ENCODE data around the gene TBRG1. TPM values are rescaled to one million over a fixed set of nuclear protein-coding genes. Genes with fewer than 3 reads are reported as not detected.

The TBRG1 gene
- total RNA-seq, 1 experiment from 2014 or later: 24.9 TPM

GRCh38 chr11:124608147-124608546 lies 14.5 kb upstream of the TBRG1 start:
- Histone ChIP-seq H3K36me3 (no peaks in the 10 kb centered on the region), H3K9me3 (no peaks in the 10 kb centered on the region), H3K4me3 (no peak overlapping the region), H3K27me3 (no peaks in the 10 kb centered on the region)
- no peak for DNase-seq

- Histone ChIP-seq H3K36me3 (no peaks in the 10 kb centered on the region), H3K27me3 (0 out of 2 replicates have a peak, but pooled peaks cover 2% of the 10 kb centered on the region), H3K4me3 (no peak overlapping the region), H3K9me3 (no peaks in the 10 kb centered on the region)
- DNase-seq: no peak
These were observed 12.4 kb upstream of the TBRG1 start for GRCh38 chr11:124610295-124610694.

- Histone ChIP-seq H3K9me3 (no peaks in the 10 kb centered on the region), H3K4me3 (no peak within 1 kb of the TSS), H3K27me3 (0 out of 2 replicates have a peak, but pooled peaks cover 2% of the 10 kb centered on the region), H3K36me3 (no peaks in the 10 kb centered on the region)
- DNase-seq: no peak
These were observed 11.6 kb upstream of the TBRG1 start, which contains the start of gene PANX3 for GRCh38 chr11:124611064-124611463. TSS of gene PANX3 (plus strand) at chr11:124611428. CDS start at chr11:124611557, 129 bp downstream.

DNA sequence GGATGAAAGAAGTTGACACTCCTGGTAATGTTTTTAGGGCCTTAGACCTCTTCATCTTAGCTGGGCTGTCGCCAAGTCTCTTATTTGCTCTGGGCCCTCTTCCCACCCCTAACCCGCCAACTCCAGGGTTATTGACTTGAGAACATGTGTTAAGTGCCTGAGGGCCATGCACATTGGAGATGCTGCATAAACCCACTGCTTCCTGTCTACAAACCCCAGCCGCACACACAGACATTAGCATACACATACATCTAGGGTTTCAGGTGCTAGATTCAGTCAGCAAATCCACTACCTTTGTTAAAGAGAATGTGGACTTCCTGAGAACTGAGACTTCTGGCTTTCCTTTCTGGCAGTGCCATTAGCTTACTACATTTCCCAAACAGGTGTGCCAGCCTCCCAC lies 10.6 kb upstream of the TBRG1 start:
- H3K36me3 ChIP-seq: no peaks in the 10 kb centered on the region
- no peaks in the 10 kb centered on the region for H3K9me3 ChIP-seq
- H3K27me3 ChIP-seq: 0 out of 2 replicates have a peak, but pooled peaks cover 2% of the 10 kb centered on the region
- DNase-seq: no peak
- no peak overlapping the region for H3K4me3 ChIP-seq

DNA sequence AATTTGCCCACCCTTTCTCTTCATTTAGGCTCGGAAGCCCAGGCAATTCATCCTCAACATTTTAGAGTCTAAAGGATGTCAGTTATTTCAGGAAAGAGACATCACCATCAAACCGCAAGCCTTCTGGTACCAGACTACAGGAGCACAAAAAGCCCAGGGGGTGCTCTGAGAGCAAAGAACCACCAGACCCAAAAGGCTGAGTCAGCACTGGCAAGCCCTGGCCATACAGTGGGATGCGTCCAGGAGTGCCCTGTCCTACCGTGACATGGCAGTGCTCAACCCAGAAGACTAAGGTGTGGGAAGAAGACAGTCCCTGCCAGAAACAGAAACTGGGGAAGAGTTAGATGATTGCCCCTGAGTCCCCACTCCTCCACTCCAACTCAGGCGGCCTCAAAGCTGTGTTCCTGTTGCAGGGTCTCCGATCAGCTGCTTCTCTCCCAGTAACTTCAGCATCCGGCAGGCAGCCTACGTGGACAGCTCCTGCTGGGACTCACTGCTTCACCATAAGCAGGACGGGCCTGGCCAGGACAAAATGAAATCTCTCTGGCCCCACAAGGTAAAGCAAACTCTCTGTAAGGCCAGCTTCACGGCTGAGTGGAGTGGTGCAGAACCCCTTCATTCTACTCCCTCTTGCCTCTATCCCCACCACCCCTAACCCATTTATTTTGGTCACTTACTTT lies 10.0 kb upstream of the TBRG1 start:
- Histone ChIP-seq H3K36me3 (no peaks in the 10 kb centered on the region), H3K9me3 (no peaks in the 10 kb centered on the region), H3K4me3 (no peak overlapping the region), H3K27me3 (0 out of 2 replicates have a peak, but pooled peaks cover 2% of the 10 kb centered on the region)
- no peak for DNase-seq

GRCh38 chr11:124618863-124619262 lies 3.8 kb upstream of the TBRG1 start:
- H3K36me3 ChIP-seq: no peaks in the 10 kb centered on the region; the same call in 1 of the 2 replicates
- no peak overlapping the region for H3K4me3 ChIP-seq
- no peak for DNase-seq
- 0 out of 2 replicates have a peak, but pooled peaks cover 5% of the 10 kb centered on the region for H3K27me3 ChIP-seq
- no peaks in the 10 kb centered on the region for H3K9me3 ChIP-seq

GRCh38 chr11:124623861-124624525 lies 1.3 kb downstream of the TBRG1 start:
- H3K27me3 ChIP-seq: 0 out of 2 replicates have a peak, but pooled peaks cover 3% of the 10 kb centered on the region
- no peak for DNase-seq
- H3K9me3 ChIP-seq: no peaks in the 10 kb centered on the region
- H3K4me3 ChIP-seq: peak overlapping the region; percentile 86
- peaks cover 36% of the 10 kb centered on the region for H3K36me3 ChIP-seq

GRCh38 chr11:124625504-124626168 lies 3.0 kb downstream of the TBRG1 start:
- Histone ChIP-seq H3K36me3 (peaks cover 39% of the 10 kb centered on the region), H3K9me3 (no peaks in the 10 kb centered on the region), H3K27me3 (0 out of 2 replicates have a peak, but pooled peaks cover 1% of the 10 kb centered on the region), H3K4me3 (no peak overlapping the region)
- no peak for DNase-seq

DNA sequence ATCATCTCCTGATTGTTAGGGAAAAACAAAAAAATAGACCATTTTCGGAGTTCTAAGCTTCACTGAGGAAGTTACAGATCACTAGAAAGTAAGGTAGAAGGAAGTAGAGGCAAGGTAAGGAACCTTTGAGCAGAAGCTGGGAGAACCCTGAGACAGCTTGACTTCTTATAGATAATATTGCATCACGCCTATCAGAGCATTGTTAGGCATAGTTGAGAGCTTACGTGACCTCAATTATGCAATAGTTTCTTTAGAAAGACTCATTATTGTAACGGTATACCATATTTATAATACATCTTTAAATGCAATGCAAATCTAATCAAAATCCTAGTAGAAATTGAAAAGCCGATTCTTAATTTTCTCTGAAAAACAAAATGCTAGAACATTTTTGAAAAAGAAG lies 4.9 kb downstream of the TBRG1 start:
- Histone ChIP-seq H3K27me3 (no peaks in the 10 kb centered on the region), H3K36me3 (peaks cover 57% of the 10 kb centered on the region), H3K4me3 (no peak overlapping the region), H3K9me3 (no peaks in the 10 kb centered on the region)
- DNase-seq: no peak

DNA sequence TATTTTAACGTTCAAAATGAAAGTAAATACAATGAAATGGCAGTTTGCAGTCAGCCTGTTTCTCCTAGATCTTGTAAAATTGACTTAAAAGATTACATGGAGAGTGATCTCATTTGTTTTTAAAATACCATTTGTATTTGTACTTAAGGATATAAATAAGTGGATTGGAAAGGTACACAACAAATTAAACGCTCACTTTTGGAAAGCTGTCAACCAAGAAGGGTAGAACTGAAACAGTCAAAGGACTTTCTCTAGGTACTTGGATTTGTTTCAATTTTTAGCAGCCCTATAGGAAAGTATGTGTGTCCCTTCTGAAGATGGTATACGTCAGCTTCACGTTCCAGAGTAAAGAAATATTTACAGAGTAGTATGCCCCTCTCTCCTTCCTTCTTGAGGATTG lies 7.3 kb downstream of the TBRG1 start:
- no peaks in the 10 kb centered on the region for H3K27me3 ChIP-seq
- DNase-seq: no peak
- peaks cover 71% of the 10 kb centered on the region for H3K36me3 ChIP-seq
- no peak overlapping the region for H3K4me3 ChIP-seq
- H3K9me3 ChIP-seq: no peaks in the 10 kb centered on the region

DNA sequence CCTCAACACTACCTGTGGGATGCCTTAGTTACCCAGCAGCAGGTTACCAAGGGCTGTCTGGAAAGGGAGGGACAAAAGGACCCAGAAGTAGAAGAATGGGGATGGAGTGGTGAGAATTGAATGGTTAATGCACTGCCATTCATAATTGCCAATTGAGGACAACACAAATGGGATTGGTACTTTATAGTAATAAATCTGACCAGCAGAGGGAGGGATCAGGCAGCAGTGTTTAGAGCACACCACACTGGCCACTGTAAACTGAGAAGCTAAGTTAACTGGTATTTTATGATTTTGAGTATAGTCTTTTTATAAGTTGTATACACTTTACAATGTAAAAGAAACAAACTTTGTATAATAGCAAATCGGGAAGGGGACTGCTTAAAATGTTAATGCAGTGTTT lies 10.7 kb downstream of the TBRG1 start:
- Histone ChIP-seq H3K27me3 (no peaks in the 10 kb centered on the region), H3K36me3 (peaks cover 57% of the 10 kb centered on the region), H3K4me3 (no peak overlapping the region), H3K9me3 (no peaks in the 10 kb centered on the region)
- no peak for DNase-seq

GRCh38 chr11:124635932-124636331 lies 13.3 kb downstream of the TBRG1 start:
- H3K4me3 ChIP-seq: no peak overlapping the region
- peaks cover 51% of the 10 kb centered on the region for H3K36me3 ChIP-seq
- no peaks in the 10 kb centered on the region for H3K27me3 ChIP-seq
- H3K9me3 ChIP-seq: no peaks in the 10 kb centered on the region
- no peak for DNase-seq

DNA sequence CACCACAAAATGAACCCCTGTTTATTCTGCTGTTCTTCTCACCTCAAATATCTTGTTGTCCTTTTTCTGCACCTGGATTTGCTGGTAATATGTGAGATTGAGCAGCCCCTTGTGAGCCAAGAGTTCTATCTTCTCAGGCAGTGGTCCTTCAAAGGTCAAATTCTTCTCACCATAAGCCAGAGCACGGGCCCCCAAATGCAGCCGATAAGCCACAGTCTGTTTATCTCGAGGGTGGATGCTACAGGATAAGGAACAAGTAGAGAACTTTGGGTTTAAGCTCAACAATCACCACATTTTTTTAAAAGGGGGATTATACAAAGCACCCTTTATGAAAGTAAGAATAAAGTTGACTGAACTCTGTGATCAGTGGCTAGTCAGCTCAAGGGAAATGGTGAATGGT lies 15.8 kb downstream of the TBRG1 start:
- peaks cover 27% of the 10 kb centered on the region for H3K36me3 ChIP-seq
- H3K9me3 ChIP-seq: no peaks in the 10 kb centered on the region
- no peaks in the 10 kb centered on the region for H3K27me3 ChIP-seq
- DNase-seq: no peak
- no peak overlapping the region for H3K4me3 ChIP-seq

DNA sequence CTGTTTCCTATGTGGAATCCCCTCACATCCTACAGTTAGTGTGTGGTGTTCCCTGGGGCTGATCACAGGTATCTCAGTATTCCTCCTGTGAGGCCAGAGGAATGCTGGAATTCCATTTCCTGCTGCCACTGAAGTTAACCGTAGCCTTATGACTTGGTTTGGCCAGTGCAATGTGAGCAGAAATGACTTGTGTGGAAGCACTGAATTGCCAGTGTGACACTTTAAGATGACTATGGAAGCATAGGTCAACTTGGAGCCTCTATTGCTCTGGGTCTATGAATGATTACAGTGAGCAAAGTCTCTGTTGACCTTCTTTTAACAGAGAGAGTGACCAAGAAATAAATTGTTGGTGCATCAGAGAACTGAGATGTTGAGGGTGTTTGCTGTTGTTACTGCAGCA lies 16.5 kb downstream of the TBRG1 start:
- no peak for DNase-seq
- Histone ChIP-seq H3K9me3 (no peaks in the 10 kb centered on the region), H3K27me3 (no peaks in the 10 kb centered on the region), H3K36me3 (peaks cover 21% of the 10 kb centered on the region), H3K4me3 (no peak overlapping the region)

DNA sequence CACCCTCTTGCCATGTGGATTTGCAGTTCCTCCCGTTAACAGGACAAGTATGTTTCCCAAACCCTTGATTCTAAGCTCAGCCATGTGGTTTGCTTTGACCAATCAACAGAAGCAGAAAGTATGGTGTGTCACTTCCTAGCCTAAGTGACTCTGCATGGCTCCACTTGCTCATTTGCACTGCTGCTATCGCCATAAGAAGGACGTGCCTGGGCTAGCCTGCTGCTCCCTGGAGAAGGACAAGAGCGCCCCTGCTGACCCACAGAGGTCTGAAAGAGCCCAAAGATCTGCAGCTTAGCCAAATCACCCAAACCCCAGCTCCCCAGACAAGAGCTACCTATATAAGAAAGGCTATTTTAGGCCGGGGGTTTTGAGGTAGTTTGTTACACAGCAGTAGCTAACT lies 18.0 kb downstream of the TBRG1 start:
- H3K36me3 ChIP-seq: peaks cover 12% of the 10 kb centered on the region
- no peak for DNase-seq

DNA sequence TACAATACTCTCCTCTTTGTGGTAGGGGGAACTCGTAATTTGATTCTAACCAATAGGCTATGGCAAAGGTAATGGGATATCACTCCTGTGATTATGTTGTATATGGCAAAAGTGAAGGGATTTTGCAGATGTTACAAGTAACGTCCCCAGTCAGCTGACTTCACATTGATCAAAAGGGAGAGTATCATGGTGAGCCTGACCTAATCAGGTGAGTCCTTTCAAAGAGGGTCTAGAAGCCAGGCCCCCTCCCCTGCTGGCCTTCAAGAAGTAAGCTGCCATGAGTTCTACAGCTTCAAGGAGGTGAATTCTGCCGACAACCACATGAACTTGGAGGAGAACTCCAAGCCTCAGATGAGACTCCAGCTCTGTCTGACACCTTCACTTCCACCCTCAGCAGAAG lies 20.0 kb downstream of the TBRG1 start:
- no peak for DNase-seq
- Histone ChIP-seq H3K36me3 (peaks cover 3% of the 10 kb centered on the region; the same call in 1 of the 2 replicates), H3K9me3 (no peaks in the 10 kb centered on the region), H3K27me3 (no peaks in the 10 kb centered on the region), H3K4me3 (no peak overlapping the region)

More for the DNA sequence above, 18.0 kb downstream of the TBRG1 start:
- Histone ChIP-seq H3K4me3 (no peak overlapping the region), H3K27me3 (no peaks in the 10 kb centered on the region), H3K9me3 (no peaks in the 10 kb centered on the region)

GRCh38 chr11:124643042-124643604 lies 20.5 kb downstream of the TBRG1 start:
- no peaks in the 10 kb centered on the region for H3K27me3 ChIP-seq
- H3K4me3 ChIP-seq: no peak overlapping the region
- H3K36me3 ChIP-seq: no peaks in the 10 kb centered on the region; the same call in 1 of the 2 replicates
- no peaks in the 10 kb centered on the region for H3K9me3 ChIP-seq
- no peak for DNase-seq

All from MG63 (cell line).